Epithelial cell of proximal tubule (primary cell): ENCODE results near the gene ENTR1. TPM values are rescaled to one million over a fixed set of nuclear protein-coding genes. Genes with fewer than 3 reads are reported as not detected.

Experiments used
- DNase-seq: peaks from one replicate; pipeline ENCODE4 v3.0.0-alpha.2; 2011; ENCODE audit warnings: low read depth
- H3K4me3 ChIP-seq: 2 replicates; pipeline ENCODE4 v1.5.1; 2011; ENCODE audit warnings: low read depth, mild to moderate bottlenecking, low read length
- CTCF ChIP-seq: conservative IDR thresholded peaks from 2 replicates; pipeline ENCODE4 v1.5.1; 2012; ENCODE audit warnings: low read depth, mild to moderate bottlenecking, low read length
- total RNA-seq: library from RNA; depleted of rRNA; stranded (reverse); fragments of >200 nt; gene quantifications from 2 replicates; pipeline ENCODE4 v1.2.3, GENCODE V29; 2015

Gene ENTR1
- total RNA-seq, 1 donor from 2014 or later: 57.5 TPM

GRCh38 chr9:136433043-136433715, 22.8 kb upstream of the ENTR1 start:
- H3K4me3 ChIP-seq: no peak overlapping the region
- no peak for TF ChIP-seq CTCF
- DNase-seq: no peak

- TF ChIP-seq CTCF: no peak
- no peak for DNase-seq
Observed at GRCh38 chr9:136432591-136432990, 22.2 kb upstream of the ENTR1 start.

GRCh38 chr9:136431782-136432350, 21.5 kb upstream of the ENTR1 start:
- H3K4me3 ChIP-seq: no peak overlapping the region
- DNase-seq: no peak
- no peak for TF ChIP-seq CTCF

More at GRCh38 chr9:136432591-136432990, 22.2 kb upstream of the ENTR1 start:
- H3K4me3 ChIP-seq: no peak overlapping the region

GRCh38 chr9:136430588-136431234, 20.3 kb upstream of the ENTR1 start:
- DNase-seq: no peak
- no peak overlapping the region for H3K4me3 ChIP-seq
- TF ChIP-seq CTCF: no peak

- DNase-seq: no peak
- TF ChIP-seq CTCF: no peak
- H3K4me3 ChIP-seq: no peak overlapping the region
Observed at GRCh38 chr9:136429683-136430491, 19.5 kb upstream of the ENTR1 start.

GRCh38 chr9:136429075-136429628, 18.7 kb upstream of the ENTR1 start:
- DNase-seq: no peak
- no peak overlapping the region for H3K4me3 ChIP-seq
- TF ChIP-seq CTCF: no peak
